Activated B cell treated with CpG ODN at 0.5 μM for 24 hours (primary cell): ENCODE data around the gene MAST2. TPM values are rescaled to one million over a fixed set of nuclear protein-coding genes. Genes with fewer than 3 reads are reported as not detected.
"Not testable (repeated sequence)": the region's sequence is repeated elsewhere in the genome, so short reads cannot be mapped to it uniquely, and the experiment has no call there.

Experiments
- ATAC-seq: fragments of 200-7000 bp; cut with Tn5 transposase; one replicate; pipeline ENCODE4 v1.10.0; 2021; ENCODE audit warnings: low read depth, mild to moderate bottlenecking, moderate library complexity
- CTCF ChIA-PET: fragments of 350-600 bp; sonication (Branson Sonifier 250); formaldehyde crosslinking; loops from one replicate; lab custom pipeline; 2021; ENCODE audit warnings: antibody characterized with exemption; lab: Charles Lee
- POLR2A ChIA-PET: fragments of 350-600 bp; sonication (Branson Sonifier 250); formaldehyde crosslinking; loops from one replicate; lab custom pipeline; 2021; ENCODE audit warnings: antibody characterized with exemption; lab: Charles Lee
- DNase-seq: peaks from one replicate; pipeline ENCODE4 v3.0.0; 2022
- H3K27ac Mint-ChIP-seq: one replicate; pipeline ENCODE4 v1.8.0; 2020; ENCODE audit warnings: mixed read lengths
- H3K27me3 Mint-ChIP-seq: one replicate; pipeline ENCODE4 v1.8.0; 2021; ENCODE audit warnings: mixed read lengths
- H3K36me3 Mint-ChIP-seq: one replicate; pipeline ENCODE4 v1.8.0; 2021; ENCODE audit warnings: low read depth, mixed read lengths
- H3K4me1 Mint-ChIP-seq: one replicate; pipeline ENCODE4 v1.8.0; 2021; ENCODE audit warnings: mixed read lengths
- H3K4me3 Mint-ChIP-seq: one replicate; pipeline ENCODE4 v1.8.0; 2020; ENCODE audit warnings: mild to moderate bottlenecking, mixed read lengths
- H3K9me3 Mint-ChIP-seq: one replicate; pipeline ENCODE4 v1.8.0; 2020; ENCODE audit warnings: mixed read lengths
- intact Hi-C: fragments of 100-400 bp; cut with micrococcal nuclease; formaldehyde crosslinking; loops from one replicate; pipeline ENCODE4 v1.15.1; 2024
- total RNA-seq: library from RNA; stranded (reverse); gene quantifications from 2 replicates; pipeline ENCODE4 v1.2.3, GENCODE V29; 2022
- TF ChIP-seq, protein P1 (sequence below): fragments of 200-600 bp; IDR thresholded peaks from one replicate; pipeline ENCODE4 v1.8.0; 2022; ENCODE audit warnings: antibody characterized with exemption, mild to moderate bottlenecking

MAST2 gene
- total RNA-seq, 1 donor from 2014 or later = 20.9 TPM

- CTCF ChIA-PET = interaction anchor here (1.1 kb wide), 1 partner anchor 170 kb away, joined by 3 read pairs; no protein-coding TSS in a partner anchor
- POLR2A ChIA-PET = no interaction called here
- Mint-ChIP-seq H3K9me3 (no peaks in the 10 kb centered on the region), H3K4me3 (no peak overlapping the region), H3K27ac (no peak overlapping the region), H3K36me3 (no peaks in the 10 kb centered on the region), H3K27me3 (no peaks in the 10 kb centered on the region), H3K4me1 (no peaks in the 10 kb centered on the region)
- DNase-seq (no peak), ATAC-seq (no peak)
- TF ChIP-seq, protein P1, sequence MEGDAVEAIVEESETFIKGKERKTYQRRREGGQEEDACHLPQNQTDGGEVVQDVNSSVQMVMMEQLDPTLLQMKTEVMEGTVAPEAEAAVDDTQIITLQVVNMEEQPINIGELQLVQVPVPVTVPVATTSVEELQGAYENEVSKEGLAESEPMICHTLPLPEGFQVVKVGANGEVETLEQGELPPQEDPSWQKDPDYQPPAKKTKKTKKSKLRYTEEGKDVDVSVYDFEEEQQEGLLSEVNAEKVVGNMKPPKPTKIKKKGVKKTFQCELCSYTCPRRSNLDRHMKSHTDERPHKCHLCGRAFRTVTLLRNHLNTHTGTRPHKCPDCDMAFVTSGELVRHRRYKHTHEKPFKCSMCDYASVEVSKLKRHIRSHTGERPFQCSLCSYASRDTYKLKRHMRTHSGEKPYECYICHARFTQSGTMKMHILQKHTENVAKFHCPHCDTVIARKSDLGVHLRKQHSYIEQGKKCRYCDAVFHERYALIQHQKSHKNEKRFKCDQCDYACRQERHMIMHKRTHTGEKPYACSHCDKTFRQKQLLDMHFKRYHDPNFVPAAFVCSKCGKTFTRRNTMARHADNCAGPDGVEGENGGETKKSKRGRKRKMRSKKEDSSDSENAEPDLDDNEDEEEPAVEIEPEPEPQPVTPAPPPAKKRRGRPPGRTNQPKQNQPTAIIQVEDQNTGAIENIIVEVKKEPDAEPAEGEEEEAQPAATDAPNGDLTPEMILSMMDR = no peak
- intact Hi-C loops = no loop called here
These were observed 250.3 kb downstream of the MAST2 start for GRCh38 chr1:46053734-46054133.

DNA sequence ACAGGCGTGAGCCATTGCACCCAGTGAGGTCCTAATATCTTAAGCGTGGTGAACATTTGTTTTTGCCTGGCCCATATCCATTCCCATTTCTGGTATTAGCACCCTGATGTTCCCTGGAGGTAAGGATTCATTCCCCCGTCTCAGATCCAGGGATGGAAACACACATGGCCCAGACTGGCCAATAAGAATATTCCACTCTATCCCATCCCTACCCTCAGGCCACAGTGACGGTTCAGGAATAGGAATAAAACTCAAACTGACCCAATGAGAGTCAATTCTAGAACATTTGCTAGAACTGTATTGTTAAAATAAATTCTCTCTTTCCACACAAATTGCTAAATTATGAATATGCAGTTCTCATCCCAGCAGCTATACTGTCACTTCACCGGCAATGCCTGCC is 252.9 kb downstream of the MAST2 start:
- no peaks in the 10 kb centered on the region for H3K36me3 Mint-ChIP-seq
- no peak for DNase-seq

GRCh38 chr1:46057215-46057614 is 253.8 kb downstream of the MAST2 start:
- DNase-seq, H3K27ac Mint-ChIP-seq, ATAC-seq, H3K27me3 Mint-ChIP-seq, CTCF ChIA-PET, H3K9me3 Mint-ChIP-seq, intact Hi-C loops, H3K4me3 Mint-ChIP-seq, H3K36me3 Mint-ChIP-seq, POLR2A ChIA-PET, H3K4me1 Mint-ChIP-seq: not testable (repeated sequence)

More for the DNA sequence above, 252.9 kb downstream of the MAST2 start:
- no peak overlapping the region for H3K27ac Mint-ChIP-seq
- ChIA-PET CTCF (no interaction called here), POLR2A (no interaction called here)
- intact Hi-C loops = no loop called here
- no peak overlapping the region for H3K4me3 Mint-ChIP-seq
- no peak for ATAC-seq
- TF ChIP-seq, protein P1 = no peak
- no peaks in the 10 kb centered on the region for H3K4me1 Mint-ChIP-seq
- H3K27me3 Mint-ChIP-seq = no peaks in the 10 kb centered on the region
- no peaks in the 10 kb centered on the region for H3K9me3 Mint-ChIP-seq

- no peak for DNase-seq
- POLR2A ChIA-PET = interaction anchor here (0.8 kb wide), 1 partner anchor 147 kb away, joined by 5 read pairs; no protein-coding TSS in a partner anchor
- no peak for ATAC-seq
- TF ChIP-seq, protein P1 = no peak
- intact Hi-C loops = no loop called here
- Mint-ChIP-seq H3K36me3 (no peaks in the 10 kb centered on the region), H3K4me3 (no peak overlapping the region), H3K27me3 (no peaks in the 10 kb centered on the region), H3K9me3 (no peaks in the 10 kb centered on the region), H3K4me1 (no peaks in the 10 kb centered on the region), H3K27ac (no peak overlapping the region)
- CTCF ChIA-PET = no interaction called here
These were observed 254.4 kb downstream of the MAST2 start for GRCh38 chr1:46057781-46058180.

DNA sequence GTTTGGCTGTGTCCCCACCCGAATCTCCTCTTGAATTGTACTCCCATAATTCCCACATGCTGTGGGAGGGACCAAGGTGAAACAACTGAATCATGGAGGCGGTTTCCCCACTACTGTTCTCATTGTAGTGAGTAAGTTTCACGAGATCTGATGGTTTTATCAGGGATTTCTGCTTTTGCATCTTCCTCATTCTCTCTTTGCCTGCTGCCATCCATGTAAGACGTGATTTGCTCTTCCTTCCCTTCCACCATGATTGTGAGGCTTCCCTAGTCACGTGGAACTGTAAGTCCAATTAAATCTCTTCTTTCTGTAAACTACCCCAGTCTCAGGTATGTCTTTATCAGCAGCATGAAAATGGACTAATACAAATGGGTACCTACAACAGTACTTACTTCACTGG is 255.5 kb downstream of the MAST2 start:
- ATAC-seq (no peak), DNase-seq (no peak)
- intact Hi-C loops = no loop called here
- CTCF ChIA-PET = no interaction called here
- no peak overlapping the region for H3K27ac Mint-ChIP-seq
- no peaks in the 10 kb centered on the region for H3K9me3 Mint-ChIP-seq
- TF ChIP-seq, protein P1 = no peak
- no peaks in the 10 kb centered on the region for H3K27me3 Mint-ChIP-seq
- H3K4me1 Mint-ChIP-seq = no peaks in the 10 kb centered on the region
- no peaks in the 10 kb centered on the region for H3K36me3 Mint-ChIP-seq
- no peak overlapping the region for H3K4me3 Mint-ChIP-seq
- POLR2A ChIA-PET = no interaction called here

GRCh38 chr1:46061146-46061545 is 257.7 kb downstream of the MAST2 start:
- Mint-ChIP-seq H3K27me3 (no peaks in the 10 kb centered on the region), H3K9me3 (no peaks in the 10 kb centered on the region), H3K27ac (no peak overlapping the region), H3K4me3 (no peak overlapping the region), H3K4me1 (peaks cover 11% of the 10 kb centered on the region), H3K36me3 (no peaks in the 10 kb centered on the region)
- ChIA-PET POLR2A (no interaction called here), CTCF (no interaction called here)
- no peak for ATAC-seq
- TF ChIP-seq, protein P1 = no peak
- DNase-seq = no peak
- intact Hi-C loops = no loop called here
